Karpas-422 (cell line): ENCODE results near the gene CEP112. TPM values are rescaled to one million over a fixed set of nuclear protein-coding genes. Genes with fewer than 3 reads are reported as not detected.

Experiments used
- DNase-seq: peaks from one replicate; pipeline ENCODE4 v3.0.0-alpha.2; 2015
- H2AFZ ChIP-seq: fragments of 200-600 bp; sonication (generic); 2 replicates; pipeline ENCODE4 v1.6.1; 2014; ENCODE audit warnings: antibody characterized with exemption, low read length, mixed read lengths
- H3K27ac ChIP-seq: fragments of 200-600 bp; sonication (generic); 2 replicates; pipeline ENCODE4 v1.5.1; 2014; ENCODE audit warnings: mild to moderate bottlenecking, low read length, moderate library complexity
- H3K27me3 ChIP-seq: fragments of 200-600 bp; sonication (generic); 2 replicates; pipeline ENCODE4 v1.6.1; 2014; ENCODE audit warnings: low read length, mixed read lengths
- H3K36me3 ChIP-seq: fragments of 200-600 bp; sonication (generic); 2 replicates; pipeline ENCODE4 v1.6.1; 2014; ENCODE audit warnings: low read length, mixed read lengths; ENCODE audit not compliant: insufficient read depth
- H3K4me1 ChIP-seq: fragments of 200-600 bp; sonication (generic); 2 replicates; pipeline ENCODE4 v1.6.1; 2014; ENCODE audit warnings: mild to moderate bottlenecking, low read length, mixed read lengths
- H3K4me2 ChIP-seq: fragments of 200-600 bp; sonication (generic); 2 replicates; pipeline ENCODE4 v1.6.1; 2014; ENCODE audit warnings: low read length, low read depth, mild to moderate bottlenecking; ENCODE audit not compliant: poor library complexity, severe bottlenecking
- H3K4me3 ChIP-seq: fragments of 200-600 bp; sonication (generic); 2 replicates; pipeline ENCODE4 v1.5.1; 2014; ENCODE audit warnings: mild to moderate bottlenecking, antibody characterized with exemption, low read length, mixed read lengths
- H3K79me2 ChIP-seq: fragments of 200-600 bp; sonication (generic); 2 replicates; pipeline ENCODE4 v1.6.1; 2014; ENCODE audit warnings: mild to moderate bottlenecking, low read length, mixed read lengths
- H3K9ac ChIP-seq: fragments of 200-600 bp; sonication (generic); 2 replicates; pipeline ENCODE4 v1.6.0; 2014; ENCODE audit warnings: low read length
- H3K9me2 ChIP-seq: fragments of 200-600 bp; sonication (generic), shearing (Covaris generic); replicated peaks from 2 replicates; pipeline ENCODE4 v1.6.0; 2014; ENCODE audit warnings: mild to moderate bottlenecking, low read length, moderate library complexity; ENCODE audit not compliant: insufficient read depth
- H3K9me3 ChIP-seq: fragments of 300-700, 200-600 bp; sonication (generic); 2 replicates; pipeline ENCODE4 v1.6.1; 2014; ENCODE audit warnings: low read length, mixed read lengths
- H4K20me1 ChIP-seq: fragments of 200-600 bp; sonication (generic); 2 replicates; pipeline ENCODE4 v1.6.1; 2014; ENCODE audit warnings: mild to moderate bottlenecking, antibody characterized with exemption, low read length, low read depth; ENCODE audit not compliant: insufficient read depth
- total RNA-seq: library from RNA; depleted of rRNA; stranded (reverse); fragments of >200 nt; shearing (Covaris generic); gene quantifications from 2 replicates; pipeline ENCODE4 v1.2.3, GENCODE V29; 2014; ENCODE audit warnings: low replicate concordance

The CEP112 gene
- total RNA-seq, 1 experiment from 2014 or later: not detected

DNA sequence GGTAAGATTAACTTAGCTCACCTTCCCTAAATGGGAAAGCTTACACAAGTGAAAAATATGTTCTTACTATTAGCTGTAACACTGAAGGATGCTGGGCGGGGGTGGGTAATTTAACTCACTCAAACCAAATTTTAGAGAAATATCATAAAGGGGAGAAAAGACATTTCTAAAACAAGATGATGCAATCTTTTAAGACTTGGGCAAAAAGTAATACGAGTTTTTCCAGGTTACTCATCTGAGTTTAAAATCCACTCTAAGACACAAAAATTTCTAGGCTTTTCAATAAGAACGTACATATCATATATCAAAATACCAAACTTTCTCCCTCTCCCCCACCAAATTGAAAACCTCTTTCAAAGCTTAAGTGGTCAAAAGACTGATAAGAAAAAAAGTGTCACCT lies 228.8 kb downstream of the CEP112 start:
- H2AFZ ChIP-seq: no peak overlapping the region
- H3K9me3 ChIP-seq: no peaks in the 10 kb centered on the region
- H3K27ac ChIP-seq: no peak overlapping the region
- H3K79me2 ChIP-seq: no peaks in the 10 kb centered on the region
- no peak for DNase-seq
- H3K9me2 ChIP-seq: no peaks in the 10 kb centered on the region
- H4K20me1 ChIP-seq: no peaks in the 10 kb centered on the region
- no peak overlapping the region for H3K9ac ChIP-seq
- H3K36me3 ChIP-seq: no peaks in the 10 kb centered on the region
- H3K4me3 ChIP-seq: no peak overlapping the region
- no peaks in the 10 kb centered on the region for H3K27me3 ChIP-seq
- H3K4me2 ChIP-seq: no peak overlapping the region
- H3K4me1 ChIP-seq: no peaks in the 10 kb centered on the region

DNA sequence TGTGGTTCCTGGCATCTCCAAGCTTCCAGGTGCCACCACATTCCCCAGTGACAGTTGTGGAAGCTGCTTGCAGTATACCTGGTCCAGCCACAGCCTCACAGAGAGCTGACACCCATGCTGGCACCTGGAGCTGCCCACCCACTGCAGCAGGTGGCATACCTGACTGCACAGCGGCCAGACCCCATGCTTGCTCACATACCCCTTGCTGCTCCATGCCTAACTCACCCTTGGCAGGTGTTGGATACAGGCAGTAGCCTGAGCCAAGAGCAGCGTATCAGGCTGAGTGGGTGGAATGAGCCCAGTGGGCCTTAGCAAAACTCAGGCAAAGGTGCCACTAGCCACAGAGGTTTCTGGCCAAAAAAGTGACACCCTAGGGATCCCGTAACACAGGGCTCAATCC lies 232.3 kb downstream of the CEP112 start:
- Histone ChIP-seq H3K9me3 (no peaks in the 10 kb centered on the region), H2AFZ (no peak overlapping the region)

DNA sequence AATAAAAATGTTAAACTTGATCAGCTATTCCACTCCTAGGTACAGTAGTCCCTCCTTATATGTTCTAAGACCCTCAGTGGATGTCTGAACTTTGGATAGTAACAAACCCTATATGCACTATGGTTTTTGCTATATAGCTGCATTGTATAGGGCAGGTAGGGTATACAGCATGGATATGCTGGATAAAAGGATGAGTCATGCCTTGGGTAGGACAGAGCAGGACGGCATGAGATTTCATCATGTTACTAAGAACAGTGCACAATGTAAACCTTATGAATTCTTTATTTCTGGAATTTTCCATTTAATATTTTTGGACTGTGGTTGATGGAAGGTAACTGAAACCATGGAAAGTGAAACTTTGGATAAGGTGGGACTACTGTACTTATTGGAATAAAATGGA lies 235.1 kb downstream of the CEP112 start:
- no peak overlapping the region for H3K4me3 ChIP-seq
- H4K20me1 ChIP-seq: no peaks in the 10 kb centered on the region
- H3K36me3 ChIP-seq: no peaks in the 10 kb centered on the region
- no peak overlapping the region for H3K9ac ChIP-seq
- no peaks in the 10 kb centered on the region for H3K9me2 ChIP-seq
- H3K4me1 ChIP-seq: no peaks in the 10 kb centered on the region
- H2AFZ ChIP-seq: no peak overlapping the region
- H3K27ac ChIP-seq: no peak overlapping the region
- H3K9me3 ChIP-seq: no peaks in the 10 kb centered on the region
- no peak overlapping the region for H3K4me2 ChIP-seq
- H3K79me2 ChIP-seq: no peaks in the 10 kb centered on the region
- no peak for DNase-seq
- H3K27me3 ChIP-seq: no peaks in the 10 kb centered on the region

More for the DNA sequence above, 232.3 kb downstream of the CEP112 start:
- Histone ChIP-seq H3K4me1 (no peaks in the 10 kb centered on the region), H3K36me3 (no peaks in the 10 kb centered on the region), H4K20me1 (no peaks in the 10 kb centered on the region), H3K4me2 (no peak overlapping the region), H3K79me2 (no peaks in the 10 kb centered on the region), H3K27ac (no peak overlapping the region), H3K9me2 (no peaks in the 10 kb centered on the region), H3K4me3 (no peak overlapping the region), H3K27me3 (no peaks in the 10 kb centered on the region), H3K9ac (no peak overlapping the region)
- DNase-seq: no peak

DNA sequence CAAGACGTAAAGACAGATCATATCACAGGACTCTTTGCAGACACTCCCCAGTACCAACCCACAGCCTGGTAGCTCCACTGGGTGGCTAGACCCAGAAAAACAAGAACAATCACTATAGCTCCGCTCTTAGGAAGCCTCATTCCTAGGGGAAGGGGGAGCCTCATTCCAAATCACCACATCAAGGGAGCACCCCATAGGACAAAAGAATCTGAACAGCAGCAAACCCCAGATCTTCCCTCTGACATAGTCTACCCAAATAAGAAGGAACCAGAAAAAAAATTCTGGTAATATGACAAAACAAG lies 237.8 kb downstream of the CEP112 start:
- no peak for DNase-seq

DNA sequence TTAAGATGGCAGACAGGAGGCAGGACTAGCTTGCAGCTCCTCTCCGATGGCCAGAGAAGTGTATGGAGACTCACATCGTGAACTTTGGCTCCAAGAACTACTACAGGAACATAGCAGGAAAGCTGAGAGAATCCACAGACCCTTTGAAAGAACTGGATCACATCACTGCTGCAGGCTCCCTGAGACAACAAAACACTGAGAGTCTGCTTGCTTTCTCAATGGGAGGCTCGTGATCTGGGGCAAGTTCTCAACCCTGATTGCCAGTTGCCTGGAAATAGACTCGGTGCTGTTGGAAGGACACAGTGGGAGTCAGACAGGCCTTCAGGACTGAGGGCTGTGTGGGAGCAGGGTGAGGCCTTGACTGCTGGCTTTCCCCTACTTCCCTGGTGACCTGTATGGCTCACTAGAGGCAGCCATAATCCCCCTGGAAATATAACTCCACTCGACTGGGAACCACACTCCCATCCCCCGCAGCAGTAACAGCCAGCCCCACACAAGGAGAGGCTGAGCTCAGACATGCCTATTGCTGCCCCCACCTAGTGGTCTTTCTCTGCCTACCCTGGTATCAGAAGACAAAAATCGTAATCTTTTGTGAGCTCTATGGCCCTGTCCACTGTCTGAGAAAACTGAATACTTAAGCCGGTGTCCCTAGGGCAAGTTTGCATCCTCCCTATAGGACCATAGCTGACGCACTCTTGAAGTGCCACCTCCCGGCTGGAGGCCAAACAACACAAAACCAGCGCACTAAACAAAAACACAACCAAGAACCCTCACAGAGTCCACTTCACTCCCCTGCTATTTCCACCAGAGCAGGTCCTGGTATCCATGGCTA lies 238.4 kb downstream of the CEP112 start:
- no peak for DNase-seq
- Histone ChIP-seq H3K9me2 (no peaks in the 10 kb centered on the region), H3K4me3 (no peak overlapping the region), H3K4me2 (no peak overlapping the region), H4K20me1 (no peaks in the 10 kb centered on the region), H3K79me2 (no peaks in the 10 kb centered on the region), H3K27ac (no peak overlapping the region), H3K4me1 (no peaks in the 10 kb centered on the region), H3K9ac (no peak overlapping the region), H3K9me3 (no peaks in the 10 kb centered on the region), H2AFZ (no peak overlapping the region), H3K36me3 (no peaks in the 10 kb centered on the region), H3K27me3 (no peaks in the 10 kb centered on the region)

More for the DNA sequence above, 237.8 kb downstream of the CEP112 start:
- Histone ChIP-seq H3K27ac (no peak overlapping the region), H2AFZ (no peak overlapping the region), H4K20me1 (no peaks in the 10 kb centered on the region), H3K9me3 (no peaks in the 10 kb centered on the region), H3K27me3 (no peaks in the 10 kb centered on the region), H3K9ac (no peak overlapping the region), H3K4me1 (no peaks in the 10 kb centered on the region), H3K4me3 (no peak overlapping the region), H3K79me2 (no peaks in the 10 kb centered on the region), H3K9me2 (no peaks in the 10 kb centered on the region), H3K36me3 (no peaks in the 10 kb centered on the region), H3K4me2 (no peak overlapping the region)

DNA sequence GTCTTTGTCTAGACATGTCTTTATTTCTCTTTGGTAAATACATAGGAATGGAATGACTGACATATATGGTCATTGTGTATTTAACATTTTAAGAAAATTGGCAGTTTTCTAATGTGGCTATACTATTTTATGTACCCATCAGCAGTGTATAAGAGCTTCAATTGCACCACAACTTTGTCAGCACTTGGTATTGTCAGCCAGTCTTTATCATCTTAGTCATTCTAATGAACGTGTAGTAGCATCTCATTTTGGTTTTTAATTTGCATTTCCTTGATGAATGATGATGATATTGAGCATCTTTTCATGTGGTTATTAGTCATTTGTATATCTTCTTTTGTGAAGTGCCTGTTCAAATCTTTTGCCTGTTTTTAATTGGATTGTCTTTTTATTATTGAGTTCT lies 239.3 kb downstream of the CEP112 start:
- no peak for DNase-seq

DNA sequence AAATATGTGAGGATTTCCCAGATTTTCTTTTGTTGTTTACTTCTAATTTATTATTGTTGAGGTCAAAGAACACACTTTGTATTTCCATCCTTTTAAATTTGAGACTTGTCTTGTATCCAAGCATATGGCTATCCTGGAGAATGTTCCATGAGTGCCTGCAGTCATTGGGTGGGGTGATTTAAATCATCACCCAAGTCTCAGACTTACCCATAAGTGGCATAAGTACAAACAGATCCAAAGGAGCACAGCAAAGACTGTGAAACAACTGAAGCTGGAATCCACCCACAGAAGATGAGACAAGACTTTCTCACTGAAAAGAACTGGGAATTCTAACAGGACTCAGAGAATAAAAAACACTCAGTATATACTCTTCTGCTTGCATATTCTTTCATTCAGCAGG lies 239.9 kb downstream of the CEP112 start:
- H3K27ac ChIP-seq: no peak overlapping the region
- H2AFZ ChIP-seq: no peak overlapping the region
- no peak overlapping the region for H3K4me3 ChIP-seq
- H3K4me2 ChIP-seq: no peak overlapping the region
- H3K9ac ChIP-seq: no peak overlapping the region
- no peaks in the 10 kb centered on the region for H3K36me3 ChIP-seq
- no peaks in the 10 kb centered on the region for H3K27me3 ChIP-seq
- no peaks in the 10 kb centered on the region for H3K4me1 ChIP-seq
- H4K20me1 ChIP-seq: no peaks in the 10 kb centered on the region
- H3K9me3 ChIP-seq: no peaks in the 10 kb centered on the region
- no peak for DNase-seq
- H3K79me2 ChIP-seq: no peaks in the 10 kb centered on the region
- H3K9me2 ChIP-seq: no peaks in the 10 kb centered on the region

More for the DNA sequence above, 239.3 kb downstream of the CEP112 start:
- Histone ChIP-seq H3K27me3 (no peaks in the 10 kb centered on the region), H4K20me1 (no peaks in the 10 kb centered on the region), H3K4me3 (no peak overlapping the region), H3K9me2 (no peaks in the 10 kb centered on the region), H3K79me2 (no peaks in the 10 kb centered on the region), H3K9ac (no peak overlapping the region), H3K27ac (no peak overlapping the region), H3K4me2 (no peak overlapping the region), H3K36me3 (no peaks in the 10 kb centered on the region), H2AFZ (no peak overlapping the region), H3K9me3 (no peaks in the 10 kb centered on the region), H3K4me1 (no peaks in the 10 kb centered on the region)

DNA sequence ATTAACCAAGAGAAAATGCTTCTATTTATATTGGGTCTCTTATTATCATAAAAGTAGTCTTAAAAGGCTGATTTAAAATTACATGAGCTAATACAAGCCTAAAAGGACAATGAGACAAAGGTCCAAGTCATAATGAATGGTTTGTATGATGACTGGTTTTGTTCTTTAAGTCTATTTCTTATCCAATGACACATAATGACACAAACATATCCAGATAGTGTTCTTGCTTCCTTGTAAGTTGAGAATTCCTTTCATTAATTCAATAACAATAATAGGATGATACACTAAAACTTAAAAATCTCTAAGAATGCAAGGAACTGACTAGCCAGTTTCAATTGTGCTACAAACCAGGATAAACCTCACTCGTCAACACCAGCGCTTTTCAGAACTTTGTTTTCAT lies 244.1 kb downstream of the CEP112 start:
- H3K79me2 ChIP-seq: no peaks in the 10 kb centered on the region
- no peak overlapping the region for H3K27ac ChIP-seq
- no peak overlapping the region for H3K9ac ChIP-seq
- H3K9me2 ChIP-seq: no peaks in the 10 kb centered on the region
- no peaks in the 10 kb centered on the region for H3K36me3 ChIP-seq
- no peaks in the 10 kb centered on the region for H4K20me1 ChIP-seq
- H3K4me2 ChIP-seq: no peak overlapping the region
- H3K9me3 ChIP-seq: no peaks in the 10 kb centered on the region
- DNase-seq: no peak
- H2AFZ ChIP-seq: no peak overlapping the region
- no peak overlapping the region for H3K4me3 ChIP-seq
- no peaks in the 10 kb centered on the region for H3K4me1 ChIP-seq
- H3K27me3 ChIP-seq: no peaks in the 10 kb centered on the region
